ENCODE measurements around the gene IL23A. TPM values are rescaled to one million over a fixed set of nuclear protein-coding genes. Genes with fewer than 3 reads are reported as not detected.

The IL23A gene
- total and polyA plus RNA-seq, 2 of the 13 experiments (the other 11 are each of a cell fraction or from before 2014, with no cell fraction given), result 0.33 to 0.35 TPM

DNA sequence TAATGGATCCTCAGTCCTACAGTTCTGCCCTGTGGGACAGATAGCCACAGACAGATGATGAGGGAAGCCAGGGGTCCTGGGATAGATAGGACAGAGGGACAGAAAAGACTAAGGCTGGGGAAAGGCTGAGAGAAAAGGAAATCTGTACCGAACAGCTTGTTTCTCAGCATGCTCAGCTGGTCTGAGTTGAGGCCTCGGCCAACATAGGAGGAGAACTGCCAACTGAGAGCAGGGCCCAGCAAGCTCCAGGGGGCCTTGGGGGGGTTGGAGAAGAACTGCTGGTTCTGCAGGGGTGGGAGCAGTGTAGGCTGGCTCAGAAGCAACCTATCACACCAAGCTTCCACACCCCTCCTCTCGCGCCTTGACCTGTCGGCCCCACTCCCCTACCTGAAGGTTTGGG is 10.1 kb downstream of the IL23A start (continued):
- no peak for TF ChIP-seq KIAA2018 (CRISPR knock-in tag; IDR thresholded peaks at IDR 0.05; ENCODE audit: borderline replicate concordance)
- no peak for TF ChIP-seq ZIK1 (CRISPR knock-in tag; IDR thresholded peaks at IDR 0.05; ENCODE audit: borderline replicate concordance, low read depth)

GRCh38 chr12:56350662-56351061 is 12.0 kb downstream of the IL23A start:
- in situ Hi-C loops (cut with HindIII; ENCODE audit: extremely low pct_ligation_motif_present, low pct_unique_long_range_greater_than_20kb) (no loop called here), intact Hi-C loops (cut with micrococcal nuclease; ENCODE audit: unreplicated experiment) (no loop called here)
- 82% methylated on average over 2 of the region's 2 CpGs for WGBS (ENCODE audit: low lambda C conversion rate)
- H3K9ac ChIP-seq (ENCODE audit: insufficient read depth, low read depth, low read length), result no peak overlapping the region
- FAIRE-seq, result no peak
- H4K20me1 ChIP-seq (ENCODE audit: insufficient read depth, low read length), result no peaks in the 10 kb centered on the region
- no peak overlapping the region for H3K4me2 ChIP-seq (ENCODE audit: low read depth, low read length)
- no TSS peak for BruUV-seq (replicated peaks)
- no peak overlapping the region for H2AFZ ChIP-seq (ENCODE audit: low read length)
- no peak overlapping the region for H3K27ac ChIP-seq (ENCODE audit: extremely low read length, insufficient read depth, low read length)
- ChIA-PET CTCF (ENCODE audit: low intra/inter-chr PET ratio, low total read pairs) (no interaction called here), POLR2A (interaction anchor here (2.7 to 9.0 kb wide), 2 partner anchors 8 to 35 kb away, joined by 6 to 47 read pairs; partner anchors contain the start of genes CNPY2 and STAT2)
- no peak for DNase-seq (ENCODE audit: low spot score)
- H3K9me3 ChIP-seq (ENCODE audit: low read length), result no peaks in the 10 kb centered on the region
- H3K36me3 ChIP-seq (replicated peaks in 1 of 2; ENCODE audit: control insufficient read depth in 1 of 2, insufficient read depth in 2 of 2, low read length in 2 of 2), result peaks cover 37 to 74% of the 10 kb centered on the region in 2 experiments
- no peak for ATAC-seq
- TF ChIP-seq NR2C2 (CRISPR knock-in tag; IDR thresholded peaks at IDR 0.05; ENCODE audit: borderline replicate concordance), result no peak
- TF ChIP-seq, protein P1, sequence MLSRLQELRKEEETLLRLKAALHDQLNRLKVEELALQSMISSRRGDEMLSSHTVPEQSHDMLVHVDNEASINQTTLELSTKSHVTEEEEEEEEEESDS (CRISPR knock-in tag; IDR thresholded peaks at IDR 0.05; ENCODE audit: borderline replicate concordance), result no peak
- no peak for TF ChIP-seq ZBTB42 (CRISPR knock-in tag; IDR thresholded peaks at IDR 0.05)
- TF ChIP-seq HHEX (CRISPR knock-in tag; IDR thresholded peaks at IDR 0.05), result no peak
- no peak for TF ChIP-seq FOXJ3 (CRISPR knock-in tag; IDR thresholded peaks at IDR 0.05; ENCODE audit: borderline replicate concordance)
- no peak for TF ChIP-seq NONO (IDR thresholded peaks at IDR 0.05)
- TF ChIP-seq NONO (CRISPR knock-in tag; conservative IDR thresholded peaks at IDR 0.05), result no peak
- TF ChIP-seq ZNF816 (CRISPR knock-in tag; IDR thresholded peaks at IDR 0.05; ENCODE audit: borderline replicate concordance), result no peak
- no peak for TF ChIP-seq SALL1 (CRISPR knock-in tag; IDR thresholded peaks at IDR 0.05)
- TF ChIP-seq IRF9 (CRISPR knock-in tag; IDR thresholded peaks at IDR 0.05; ENCODE audit: borderline replicate concordance), result no peak
- TF ChIP-seq ZNF235 (CRISPR knock-in tag; IDR thresholded peaks at IDR 0.05; ENCODE audit: borderline replicate concordance), result no peak
- H3K4me1 ChIP-seq (ENCODE audit: insufficient read depth, low read length), result peaks cover under 1% of the 10 kb centered on the region; the same call in 1 of the 2 replicates
- no peaks in the 10 kb centered on the region for H3K79me2 ChIP-seq (ENCODE audit: insufficient read depth, low read length)
- no peak overlapping the region for H3K4me3 ChIP-seq (replicated peaks in 1 of 3; ENCODE audit: insufficient read depth in 1 of 3, low read depth in 2 of 3, low read length in 3 of 3)
- H3K27me3 ChIP-seq (ENCODE audit: control insufficient read depth in 1 of 2, insufficient read depth in 2 of 2, low read length in 2 of 2), result no peaks in the 10 kb centered on the region

Data from HepG2 (cell line).